NCI-H2029 (cell line): ENCODE data around the gene INPP4A.
A peak's percentile ranks its signal among the peaks of the same experiment; 100 is the strongest.

Experiments
- DNase-seq: peaks from one replicate; lab custom pipeline; 2025; lab: John Stamatoyannopoulos, UW

Gene INPP4A

DNA sequence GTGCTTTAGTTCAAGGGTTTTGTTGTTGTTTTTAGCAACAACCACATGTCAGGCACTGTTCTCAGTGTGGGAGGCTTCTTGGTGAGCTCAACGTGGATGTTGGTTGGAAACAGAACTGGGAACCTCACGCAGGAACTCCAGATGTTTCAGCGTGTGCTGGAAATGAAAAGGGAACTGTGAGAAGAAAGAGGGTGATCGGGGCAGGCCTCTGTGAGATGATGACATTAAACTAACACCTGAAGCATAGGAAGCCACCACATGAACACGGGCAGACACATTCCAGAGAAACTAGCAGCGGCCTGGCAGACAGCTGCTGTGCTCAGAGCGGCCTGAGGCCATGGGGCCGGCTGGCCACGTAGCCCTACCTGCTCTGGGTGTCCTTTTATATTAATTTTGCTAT lies 97.2 kb downstream of the INPP4A start:
- DNase-seq = no peak

- no peak for DNase-seq
Measured at GRCh38 chr2:98543214-98543613, 98.6 kb downstream of the INPP4A start.

GRCh38 chr2:98543842-98544241 lies 99.2 kb downstream of the INPP4A start:
- DNase-seq = no peak

GRCh38 chr2:98545591-98545990 lies 100.9 kb downstream of the INPP4A start:
- no peak for DNase-seq

DNA sequence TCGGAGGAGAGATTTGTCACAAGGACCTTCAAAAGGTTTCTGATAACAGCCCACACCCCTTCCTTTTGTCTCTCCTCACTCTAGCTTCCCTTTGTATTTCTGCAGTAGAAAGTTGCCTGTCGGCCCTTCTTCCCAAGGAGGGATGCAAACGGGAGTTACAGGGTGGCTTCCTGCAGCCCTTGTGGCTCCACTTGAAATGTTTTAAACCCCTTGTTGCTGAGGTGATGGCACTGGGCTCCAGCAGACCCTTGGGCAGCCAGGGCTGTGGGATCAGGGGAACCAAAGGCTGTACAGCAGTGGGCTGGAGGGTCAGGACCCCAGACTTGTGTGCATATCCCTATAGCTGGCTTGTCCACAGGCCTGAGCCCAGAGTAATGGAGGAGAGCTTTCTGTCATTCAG lies 101.5 kb downstream of the INPP4A start:
- no peak for DNase-seq

DNA sequence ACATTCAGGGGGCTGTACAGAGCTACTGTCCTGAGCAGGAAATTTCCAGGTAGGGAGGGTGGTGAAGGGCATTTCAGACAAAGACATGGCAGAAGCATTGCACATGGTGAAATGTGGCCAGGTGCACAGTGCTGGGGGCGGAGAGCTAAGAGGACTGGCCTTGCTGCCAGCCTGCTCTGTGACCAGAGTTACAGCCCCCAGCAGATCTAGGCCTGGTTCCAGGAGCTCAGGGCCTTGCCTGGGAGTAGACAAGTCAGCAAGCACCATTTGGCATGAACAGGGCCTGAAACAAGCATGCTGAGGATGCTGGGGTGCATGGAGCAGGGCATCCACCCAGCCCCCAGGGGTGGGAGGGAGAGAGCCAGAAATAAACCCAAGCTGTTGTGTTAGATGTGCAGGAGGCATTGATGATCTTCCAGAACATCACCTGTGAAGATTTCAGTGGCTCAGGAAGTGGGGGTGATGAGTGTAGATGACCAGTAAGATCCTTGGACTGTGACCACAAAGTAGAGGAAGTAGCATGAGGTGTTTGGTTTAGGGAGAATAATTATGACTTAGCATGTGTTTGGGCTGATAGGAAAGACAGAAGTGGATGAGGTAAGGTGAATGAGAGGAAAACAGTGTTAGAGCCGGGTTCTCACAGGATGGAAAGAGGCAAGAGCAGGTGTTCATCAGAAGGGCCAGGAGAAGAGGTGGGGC lies 102.6 kb downstream of the INPP4A start:
- peak; percentile 18 for DNase-seq

GRCh38 chr2:98548920-98549818 lies 104.5 kb downstream of the INPP4A start:
- no peak for DNase-seq

GRCh38 chr2:98550165-98550564 lies 105.5 kb downstream of the INPP4A start:
- DNase-seq = no peak

- no peak for DNase-seq
Measured at GRCh38 chr2:98551316-98551715, 106.7 kb downstream of the INPP4A start.

DNA sequence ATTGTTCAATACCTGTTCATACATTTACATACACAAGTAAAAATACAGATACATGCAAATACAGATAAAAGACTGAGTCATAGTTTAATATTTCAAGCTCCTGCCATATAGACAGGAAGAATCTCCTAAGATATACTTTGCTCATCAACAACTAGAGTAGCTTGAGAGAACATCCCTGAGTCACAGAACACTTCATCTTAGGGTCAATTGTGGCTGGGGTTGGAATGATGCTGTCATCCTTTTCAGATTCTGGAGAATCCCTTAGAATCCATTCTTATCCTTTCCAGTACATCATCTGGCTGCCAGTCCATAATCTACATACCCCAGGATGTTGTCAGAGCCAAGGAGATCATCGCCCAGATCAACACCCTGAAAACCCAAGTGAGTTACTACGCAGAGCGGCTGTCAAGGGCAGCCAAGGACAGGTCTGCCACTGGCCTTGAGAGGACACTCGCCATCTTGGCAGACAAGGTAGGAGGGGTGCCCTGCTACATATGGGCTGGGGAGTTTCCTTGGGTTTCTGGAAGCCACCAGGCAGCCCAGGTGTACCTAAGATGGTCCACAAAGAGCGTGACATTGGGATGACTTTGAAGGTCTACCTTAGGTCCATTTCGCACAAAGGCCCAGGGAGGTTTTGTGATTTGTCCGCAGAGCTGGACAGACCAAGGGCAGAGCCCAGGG lies 108.0 kb downstream of the INPP4A start:
- no peak for DNase-seq

GRCh38 chr2:98554116-98554861 lies 109.6 kb downstream of the INPP4A start:
- DNase-seq = no peak

DNA sequence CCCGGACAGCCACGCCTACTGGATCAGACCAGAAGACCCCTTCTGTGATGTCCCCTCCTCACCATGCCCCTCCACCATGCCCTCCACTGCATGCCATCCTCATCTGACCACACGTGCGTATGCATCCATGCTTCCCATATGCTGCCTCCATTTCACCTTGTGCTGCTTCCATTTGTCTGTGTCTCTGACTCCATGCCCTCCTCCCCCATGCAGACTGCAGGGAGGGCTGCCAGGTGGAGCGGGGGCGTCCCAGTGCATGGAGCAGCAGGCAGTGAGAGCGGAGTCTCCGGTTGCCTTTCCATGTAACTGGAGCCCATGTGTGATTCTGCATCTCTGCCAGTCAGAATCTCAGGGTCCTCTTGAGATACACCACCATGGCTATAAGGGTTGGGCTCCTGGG lies 111.0 kb downstream of the INPP4A start:
- DNase-seq = no peak

DNA sequence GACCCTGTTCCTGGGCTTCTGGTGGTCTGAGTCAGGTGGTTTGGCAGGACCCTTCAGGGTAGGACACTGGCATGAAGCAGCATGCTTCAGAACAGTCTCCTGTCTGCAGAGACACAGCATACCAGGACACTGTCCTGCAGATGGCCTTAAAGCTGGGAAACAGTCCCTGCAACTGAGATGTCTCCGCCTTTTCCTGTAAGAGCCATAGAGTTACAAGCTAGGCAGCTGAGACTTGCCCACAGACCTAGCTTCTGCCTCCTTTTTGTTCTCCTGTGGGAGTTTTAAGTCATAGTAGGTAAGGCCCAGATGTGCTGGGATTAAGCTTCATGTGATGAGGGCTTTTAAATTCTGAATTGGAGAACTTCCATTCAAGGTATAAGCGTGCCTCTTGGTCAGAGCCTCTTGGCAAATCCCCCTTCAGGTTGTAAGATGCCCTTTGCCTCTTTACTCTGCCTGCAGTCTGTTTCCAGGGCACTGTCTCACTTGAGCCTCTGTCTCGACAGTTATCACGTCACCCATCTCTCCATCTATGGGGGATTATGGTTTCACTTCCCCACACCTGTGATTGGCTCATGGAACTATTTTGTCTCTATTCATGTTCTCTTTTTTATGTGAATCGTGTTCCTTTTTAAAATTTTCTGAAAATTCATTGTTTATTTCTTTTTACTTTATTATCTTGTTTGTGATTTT lies 111.8 kb downstream of the INPP4A start:
- DNase-seq = no peak

GRCh38 chr2:98558852-98559530 lies 114.3 kb downstream of the INPP4A start:
- DNase-seq = no peak

GRCh38 chr2:98559581-98559980 lies 114.9 kb downstream of the INPP4A start:
- DNase-seq = no peak

DNA sequence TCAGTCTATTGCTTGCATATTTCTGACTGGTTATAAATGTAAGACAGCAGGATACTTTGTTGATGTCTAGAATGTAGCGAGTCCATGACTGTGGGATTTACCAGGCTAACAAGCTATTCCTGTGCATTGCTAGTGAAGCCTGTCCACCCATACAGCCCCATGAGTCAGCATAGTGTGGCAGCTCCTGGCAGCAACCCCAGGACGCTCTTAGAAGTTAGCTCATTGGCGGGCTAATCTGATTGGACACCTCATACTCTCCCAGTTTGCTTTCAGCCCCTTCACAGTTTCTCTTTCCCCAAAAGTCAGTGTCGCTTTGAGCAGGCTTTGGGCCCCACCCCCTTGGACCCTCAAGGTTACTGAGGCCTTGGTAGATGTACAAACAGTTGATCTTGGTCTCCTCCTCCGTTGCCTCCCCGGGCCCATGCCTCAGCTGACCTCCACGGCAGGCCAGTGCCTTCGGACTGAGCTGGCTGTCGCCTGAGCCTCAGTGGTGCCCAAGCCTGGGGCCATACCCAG lies 115.7 kb downstream of the INPP4A start:
- DNase-seq = no peak

DNA sequence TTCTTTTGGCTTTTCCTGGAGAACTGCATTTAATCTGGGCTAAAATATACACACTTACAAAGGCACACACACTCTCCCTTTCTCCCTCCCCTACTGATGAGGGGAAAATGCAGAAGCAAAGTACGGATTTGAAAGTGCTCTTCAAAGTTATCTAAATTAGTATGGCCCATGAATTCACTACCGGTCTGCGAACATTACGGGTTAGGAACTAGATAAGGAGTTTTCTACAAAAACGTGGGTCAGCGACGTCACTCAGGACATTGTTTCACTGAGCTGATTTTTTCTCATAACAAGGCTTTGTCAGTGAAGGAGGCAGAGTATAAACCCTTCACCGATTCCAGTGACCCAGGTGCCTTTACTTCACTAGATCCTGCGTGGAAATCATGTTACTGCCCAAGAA lies 116.4 kb downstream of the INPP4A start:
- DNase-seq = no peak

- DNase-seq = no peak
Measured at GRCh38 chr2:98561902-98562695, 117.4 kb downstream of the INPP4A start.

- DNase-seq = no peak
Measured at GRCh38 chr2:98563394-98563793, 118.7 kb downstream of the INPP4A start.
